H1 (cell line): ENCODE results near the gene MOGAT2. TPM values are rescaled to one million over a fixed set of nuclear protein-coding genes. Genes with fewer than 3 reads are reported as not detected.

Source experiments
- CTCF ChIA-PET: fragments of 300-600 bp; sonication (Branson Sonifier 250); formaldehyde crosslinking; loops from one replicate; lab custom pipeline; 2021; ENCODE audit not compliant: partially characterized antibody; lab: Charles Lee
- POLR2A ChIA-PET: fragments of 300-600 bp; sonication (Branson Sonifier 250); formaldehyde crosslinking; loops from one replicate; lab custom pipeline; 2021; ENCODE audit warnings: inconsistent platforms; ENCODE audit not compliant: partially characterized antibody; lab: Charles Lee
- DNase-seq, 2 experiments: peaks; one replicate each; pipeline versions ENCODE4 v3.0.0 to v3.0.0-alpha.2; 2010 to 2022; ENCODE audit warnings: low spot score in 2 of 2, low read depth in 1 of 2, mixed read lengths in 1 of 2
- FAIRE-seq: peaks from 2 replicates; lab custom pipeline; 2011; peaks lifted over from hg19 to GRCh38; lab: Jason Lieb, UNC
- H2AFZ ChIP-seq: 2 replicates; pipeline ENCODE4 v1.8.1; 2012; ENCODE audit warnings: low read length, inconsistent platforms
- H2AK5ac ChIP-seq: 2 replicates; pipeline ENCODE4 v1.6.1; 2013; ENCODE audit warnings: low read depth, low read length
- H2BK120ac ChIP-seq: replicated peaks from 2 replicates; pipeline ENCODE3; 2013; ENCODE audit warnings: low read depth, low read length, inconsistent platforms
- H2BK12ac ChIP-seq: 2 replicates; pipeline ENCODE4 v1.6.1; 2013; ENCODE audit warnings: low read depth, low read length
- H2BK15ac ChIP-seq: 2 replicates; pipeline ENCODE4 v1.6.1; 2013; ENCODE audit warnings: low read length
- H2BK20ac ChIP-seq: 2 replicates; pipeline ENCODE4 v1.6.1; 2013; ENCODE audit warnings: low read length
- H2BK5ac ChIP-seq: 2 replicates; pipeline ENCODE4 v1.6.1; 2013; ENCODE audit warnings: low read depth, low read length
- H3K14ac ChIP-seq: 2 replicates; pipeline ENCODE4 v1.6.1; 2013; ENCODE audit warnings: inconsistent platforms; ENCODE audit not compliant: insufficient read length
- H3K18ac ChIP-seq: 2 replicates; pipeline ENCODE4 v1.6.1; 2013; ENCODE audit warnings: low read length; ENCODE audit errors: extremely low read depth
- H3K23ac ChIP-seq: 2 replicates; pipeline ENCODE4 v1.6.1; 2013; ENCODE audit warnings: inconsistent platforms; ENCODE audit not compliant: insufficient read length
- H3K23me2 ChIP-seq: 2 replicates; pipeline ENCODE4 v1.6.1; 2013; ENCODE audit warnings: low read depth, low read length
- H3K27ac ChIP-seq: 2 replicates; pipeline ENCODE4 v1.6.1; 2011; ENCODE audit warnings: low read depth, low read length, inconsistent platforms
- H3K27me3 ChIP-seq, 4 experiments: replicated peaks in 1 of 4; 1 replicate in 1 of 4; 2 replicates in 3 of 4; pipeline versions ENCODE4 v1.6.1 to v1.8.1; 2011 to 2013; ENCODE audit warnings: low read length in 3 of 4, mild to moderate bottlenecking in 3 of 4, inconsistent platforms in 2 of 4, mixed read lengths in 2 of 4, moderate library complexity in 1 of 4; ENCODE audit not compliant: control insufficient read depth in 3 of 4, insufficient read depth in 3 of 4; ENCODE audit errors: extremely low read depth in 1 of 4
- H3K36me3 ChIP-seq, 4 experiments: 2 replicates each; pipeline versions ENCODE4 v1.6.1 to v1.8.1; 2011 to 2013; ENCODE audit warnings: mild to moderate bottlenecking in 4 of 4, low read length in 3 of 4, moderate library complexity in 2 of 4, control low read depth in 1 of 4, inconsistent platforms in 1 of 4; ENCODE audit not compliant: insufficient read depth in 4 of 4, control insufficient read depth in 2 of 4
- H3K4ac ChIP-seq: replicated peaks from 2 replicates; pipeline ENCODE3; 2013; ENCODE audit warnings: low read length, low read depth, mixed read lengths, inconsistent platforms; ENCODE audit not compliant: insufficient read length
- H3K4me1 ChIP-seq, 4 experiments: replicated peaks in 1 of 4; 1 replicate in 1 of 4; 2 replicates in 3 of 4; pipeline versions ENCODE4 v1.6.1 to v1.8.1; 2011 to 2013; ENCODE audit warnings: low read length in 3 of 4, inconsistent platforms in 2 of 4, mixed read lengths in 1 of 4; ENCODE audit not compliant: insufficient read depth in 4 of 4, control insufficient read depth in 3 of 4
- H3K4me2 ChIP-seq, 2 experiments: 2 replicates each; pipeline versions ENCODE4 v1.6.1 to v1.8.1; 2011 to 2013; ENCODE audit warnings: low read depth in 2 of 2, low read length in 2 of 2, control low read depth in 1 of 2, inconsistent platforms in 1 of 2, mild to moderate bottlenecking in 1 of 2; ENCODE audit not compliant: insufficient read depth in 1 of 2
- H3K4me3 ChIP-seq, 4 experiments: fragments of 200-600, 300-600 bp in 1 of 4; sonication (generic), shearing (Covaris generic), sonication (Bioruptor Twin) in 1 of 4; 2 replicates each; pipeline versions ENCODE4 v1.5.1 to v1.8.1; 2011 to 2016; ENCODE audit warnings: low read length in 4 of 4, low read depth in 3 of 4, control low read depth in 2 of 4, inconsistent platforms in 2 of 4, mild to moderate bottlenecking in 2 of 4, mixed read lengths in 1 of 4, moderate library complexity in 1 of 4; ENCODE audit not compliant: insufficient read depth in 2 of 4; ENCODE audit errors: extremely low read depth in 1 of 4
- H3K56ac ChIP-seq: replicated peaks from 2 replicates; pipeline ENCODE3; 2013; ENCODE audit warnings: low read depth, mild to moderate bottlenecking, mixed read lengths, low read length, inconsistent platforms; ENCODE audit not compliant: insufficient read length
- H3K79me1 ChIP-seq: 2 replicates; pipeline ENCODE4 v1.6.1; 2013; ENCODE audit warnings: low read depth, low read length, control low read depth
- H3K79me2 ChIP-seq, 2 experiments: 2 replicates each; pipeline versions ENCODE4 v1.6.1 to v1.8.1; 2012 to 2013; ENCODE audit warnings: low read length in 2 of 2, mild to moderate bottlenecking in 2 of 2, inconsistent platforms in 1 of 2; ENCODE audit not compliant: insufficient read depth in 2 of 2, control insufficient read depth in 1 of 2
- H3K9ac ChIP-seq, 4 experiments: replicated peaks in 1 of 4; 1 replicate in 1 of 4; 2 replicates in 3 of 4; pipeline versions ENCODE4 v1.6.1 to v1.8.1; 2011 to 2013; ENCODE audit warnings: low read depth in 3 of 4, low read length in 3 of 4, control low read depth in 2 of 4, mild to moderate bottlenecking in 2 of 4, moderate library complexity in 2 of 4, inconsistent platforms in 1 of 4; ENCODE audit errors: extremely low read depth in 1 of 4
- H3K9me3 ChIP-seq, 2 experiments: 2 replicates each; pipeline versions ENCODE4 v1.6.1 to v1.8.1; 2012 to 2013; ENCODE audit warnings: mild to moderate bottlenecking in 2 of 2, moderate library complexity in 2 of 2, control low read depth in 1 of 2, inconsistent platforms in 1 of 2, low read depth in 1 of 2, low read length in 1 of 2, mixed read lengths in 1 of 2; ENCODE audit not compliant: insufficient read depth in 2 of 2
- H4K20me1 ChIP-seq, 2 experiments: replicated peaks in 1 of 2; 2 replicates each; pipeline versions ENCODE3 to v1.8.1; 2011 to 2013; ENCODE audit warnings: inconsistent platforms in 2 of 2, low read length in 2 of 2, mild to moderate bottlenecking in 1 of 2; ENCODE audit not compliant: insufficient read depth in 2 of 2, control insufficient read depth in 1 of 2
- H4K5ac ChIP-seq: 2 replicates; pipeline ENCODE4 v1.6.1; 2013; ENCODE audit warnings: low read length, low read depth, mixed read lengths, inconsistent platforms; ENCODE audit not compliant: insufficient read length
- H4K8ac ChIP-seq: 2 replicates; pipeline ENCODE4 v1.8.0; 2013; ENCODE audit warnings: mild to moderate bottlenecking, moderate library complexity, low read length, inconsistent platforms; ENCODE audit not compliant: insufficient read depth; ENCODE audit errors: extremely low read depth
- H4K91ac ChIP-seq: replicated peaks from 2 replicates; pipeline ENCODE3; 2013; ENCODE audit warnings: low read length, mixed read lengths, inconsistent platforms; ENCODE audit not compliant: insufficient read length
- CTBP2 ChIP-seq: IDR thresholded peaks from 2 replicates; pipeline ENCODE4 v1.7.0; 2011; ENCODE audit warnings: borderline replicate concordance, mild to moderate bottlenecking, moderate library complexity, mixed read lengths, low read length; ENCODE audit not compliant: insufficient read depth, insufficient read length
- EP300 ChIP-seq, 2 experiments: IDR thresholded peaks; 1 replicate in 1 of 2; 2 replicates in 1 of 2; pipeline ENCODE4 v1.6.1; 2011 to 2012; ENCODE audit warnings: low read depth in 2 of 2, low read length in 2 of 2, mild to moderate bottlenecking in 2 of 2, borderline replicate concordance in 1 of 2, inconsistent platforms in 1 of 2, moderate library complexity in 1 of 2
- HDAC2 ChIP-seq, 2 experiments: fragments of 300-600 bp in 1 of 2; sonication (generic) in 1 of 2; IDR thresholded peaks; 2 replicates each; pipeline ENCODE4 v1.6.1; 2011 to 2012; ENCODE audit warnings: low read depth in 2 of 2, low read length in 2 of 2, mild to moderate bottlenecking in 2 of 2, moderate library complexity in 2 of 2, borderline replicate concordance in 1 of 2, inconsistent platforms in 1 of 2
- JUN ChIP-seq: IDR thresholded peaks from 2 replicates; pipeline ENCODE4 v1.6.1; 2011; ENCODE audit warnings: low read depth, mild to moderate bottlenecking, improper control_type of control experiment, low read length
- JUND ChIP-seq: IDR thresholded peaks from 2 replicates; pipeline ENCODE4 v1.6.1; 2011; ENCODE audit warnings: mild to moderate bottlenecking, improper control_type of control experiment, low read length
- KDM4A ChIP-seq: IDR thresholded peaks from one replicate; pipeline ENCODE4 v1.7.1; 2012; ENCODE audit warnings: low read depth, mild to moderate bottlenecking, moderate library complexity, low read length, inconsistent platforms; ENCODE audit not compliant: severe bottlenecking
- MAFK ChIP-seq: IDR thresholded peaks from 2 replicates; pipeline ENCODE4 v1.6.1; 2012; ENCODE audit warnings: low read depth, mild to moderate bottlenecking, improper control_type of control experiment, low read length
- NRF1 ChIP-seq: IDR thresholded peaks from 2 replicates; pipeline ENCODE4 v1.6.1; 2011; ENCODE audit warnings: mild to moderate bottlenecking, low read depth, low read length, improper control_type of control experiment
- POLR2A ChIP-seq, 2 experiments: IDR thresholded peaks; 1 replicate in 1 of 2; 2 replicates in 1 of 2; pipeline ENCODE4 v1.6.1; 2011; ENCODE audit warnings: low read depth in 2 of 2, low read length in 2 of 2, mild to moderate bottlenecking in 2 of 2; ENCODE audit errors: control extremely low read depth in 1 of 2
- POLR2AphosphoS5 ChIP-seq: IDR thresholded peaks from 2 replicates; pipeline ENCODE4 v1.6.1; 2011; ENCODE audit warnings: low read depth, low read length
- SP4 ChIP-seq: IDR thresholded peaks from 2 replicates; pipeline ENCODE4 v1.6.1; 2012; ENCODE audit warnings: low read length, inconsistent platforms
- SUZ12 ChIP-seq: fragments of 200-600 bp; sonication (generic); IDR thresholded peaks from 2 replicates; pipeline ENCODE4 v1.6.1; 2012; ENCODE audit warnings: mild to moderate bottlenecking, inconsistent platforms, low read length, moderate library complexity, mixed read lengths
- YY1 ChIP-seq: IDR thresholded peaks from 2 replicates; pipeline ENCODE4 v1.6.1; 2011; ENCODE audit warnings: low read depth, mild to moderate bottlenecking, low read length
- WGBS, 2 experiments: shearing (Covaris generic) in 1 of 2; methylation state at CpG; one replicate each; pipeline versions ENCODE4 v1.1.6 to v1.1.7; 2013 to 2015; ENCODE audit warnings: low lambda C conversion rate in 2 of 2, mixed read lengths in 2 of 2, inconsistent platforms in 1 of 2, low coverage in 1 of 2, missing lambda C conversion rate in 1 of 2; ENCODE audit not compliant: insufficient replicate concordance in 2 of 2, insufficient coverage in 1 of 2, insufficient read length in 1 of 2; ENCODE audit errors: extremely low coverage in 1 of 2, missing lambda C conversion rate in 1 of 2; 5-methylcytosine and 5-hydroxymethylcytosine counted together
- polyA plus RNA-seq, 7 experiments: library from polyadenylated mRNA; depleted of rRNA in 3 of 7; stranded (reverse) in 5 of 7; unstranded in 2 of 7; fragments of >200 nt in 5 of 7; fragments of 200-250 nt in 2 of 7; gene quantifications; 1 replicate in 5 of 7; 2 replicates in 1 of 7; 4 replicates in 1 of 7; pipeline versions ENCODE4 v1.2.1 to v1.2.3, GENCODE V29; 2011 to 2013; ENCODE audit warnings: missing spikeins in 2 of 7, mixed read lengths in 2 of 7
- total RNA-seq: library from RNA; stranded (reverse); fragmentation: NEBNext Ultra II Directional; extraction: Animal tissue kit (Norgen Biotek cat#: 25700); gene quantifications from 2 replicates; pipeline ENCODE4 v1.2.1, GENCODE V29; 2021

The MOGAT2 gene
- total and polyA plus RNA-seq, 2 of the 8 experiments (the other 6 are each of a cell fraction or from before 2014, with no cell fraction given): not detected

GRCh38 chr11:75760710-75761493 lies 43.3 kb downstream of the MOGAT2 start:
- no peak overlapping the region for H2BK20ac ChIP-seq
- 0 out of 7 replicates have a peak, but pooled peaks cover 0 to under 1% (median 0%) of the 10 kb centered on the region in 4 experiments for H3K27me3 ChIP-seq
- H3K79me1 ChIP-seq: no peaks in the 10 kb centered on the region
- no peak overlapping the region for H3K4ac ChIP-seq
- H3K4me2 ChIP-seq: no peak overlapping the region
- H3K79me2 ChIP-seq: no peaks in the 10 kb centered on the region
- H3K14ac ChIP-seq: no peak overlapping the region
- H4K5ac ChIP-seq: no peak overlapping the region
- H3K27ac ChIP-seq: no peak overlapping the region
- H2BK15ac ChIP-seq: no peak overlapping the region
- no peaks in the 10 kb centered on the region for H4K20me1 ChIP-seq
- no peak overlapping the region for H3K56ac ChIP-seq
- CTCF ChIA-PET: interaction anchor here (0.6 kb wide), 1 partner anchor 942 kb away, joined by 3 read pairs; no protein-coding TSS in a partner anchor
- no peak overlapping the region for H4K8ac ChIP-seq
- POLR2A ChIA-PET: interaction anchor here (0.8 kb wide), 1 partner anchor 30 kb away, joined by 3 read pairs; no protein-coding TSS in a partner anchor
- H3K18ac ChIP-seq: no peak overlapping the region
- no peak for FAIRE-seq
- H3K9ac ChIP-seq: no peak overlapping the region
- H3K4me1 ChIP-seq: 0 out of 7 replicates have a peak, but pooled peaks cover 0 to 3% (median 0%) of the 10 kb centered on the region in 4 experiments
- H2AK5ac ChIP-seq: no peak overlapping the region
- no peak overlapping the region for H4K91ac ChIP-seq
- no peaks in the 10 kb centered on the region for H3K9me3 ChIP-seq
- no peak overlapping the region for H2BK120ac ChIP-seq
- no peaks in the 10 kb centered on the region for H3K23me2 ChIP-seq
- H2BK12ac ChIP-seq: no peak overlapping the region
- no peak for DNase-seq
- H2AFZ ChIP-seq: no peak overlapping the region
- H3K36me3 ChIP-seq: no peaks in the 10 kb centered on the region
- no peak overlapping the region for H3K23ac ChIP-seq
- 90% methylated on average over 3 of the region's 3 CpGs; no CpG with 5 or more reads in 1 of the 2 experiments for WGBS, 2 experiments
- no peak overlapping the region for H2BK5ac ChIP-seq
- H3K4me3 ChIP-seq: no peak overlapping the region
- TF ChIP-seq MAFK: no peak
- TF ChIP-seq YY1: no peak
- no peak for TF ChIP-seq POLR2AphosphoS5
- no peak for TF ChIP-seq JUND
- no peak for TF ChIP-seq NRF1
- TF ChIP-seq CTBP2: no peak
- TF ChIP-seq EP300 (IDR thresholded peaks at IDR 0.05; ENCODE audit: borderline replicate concordance in 1 of 2, low read depth in 2 of 2, low read length in 2 of 2): no peak
- no peak for TF ChIP-seq SUZ12
- TF ChIP-seq POLR2A (IDR thresholded peaks at IDR 0.05; ENCODE audit: control extremely low read depth in 1 of 2, low read depth in 2 of 2, low read length in 2 of 2): no peak
- TF ChIP-seq SP4: no peak
- no peak for TF ChIP-seq KDM4A
- no peak for TF ChIP-seq JUN
- TF ChIP-seq HDAC2 (IDR thresholded peaks at IDR 0.05; ENCODE audit: borderline replicate concordance in 1 of 2, low read depth in 2 of 2, low read length in 2 of 2): no peak
